Cardiac fibroblast (primary cell): ENCODE data around the gene CHST11.

ENCODE experiments used
- DNase-seq, 2 donors: peaks; one replicate each; pipeline versions ENCODE4 v3.0.0 to v3.0.0-alpha.2; 2010; ENCODE audit warnings: low read depth in 2 of 2
- H3K4me3 ChIP-seq, 2 donors: replicated peaks in 1 of 2; 1 replicate in 1 of 2; 2 replicates in 1 of 2; pipeline ENCODE4 v1.5.1; 2011; ENCODE audit warnings: low read depth in 2 of 2, low read length in 2 of 2, mild to moderate bottlenecking in 2 of 2, moderate library complexity in 1 of 2
- TF ChIP-seq, protein P1 (sequence below): IDR thresholded peaks from one replicate; pipeline ENCODE4 v1.5.1; 2011; ENCODE audit warnings: low read depth, mild to moderate bottlenecking, low read length, inconsistent platforms

The CHST11 gene

DNA sequence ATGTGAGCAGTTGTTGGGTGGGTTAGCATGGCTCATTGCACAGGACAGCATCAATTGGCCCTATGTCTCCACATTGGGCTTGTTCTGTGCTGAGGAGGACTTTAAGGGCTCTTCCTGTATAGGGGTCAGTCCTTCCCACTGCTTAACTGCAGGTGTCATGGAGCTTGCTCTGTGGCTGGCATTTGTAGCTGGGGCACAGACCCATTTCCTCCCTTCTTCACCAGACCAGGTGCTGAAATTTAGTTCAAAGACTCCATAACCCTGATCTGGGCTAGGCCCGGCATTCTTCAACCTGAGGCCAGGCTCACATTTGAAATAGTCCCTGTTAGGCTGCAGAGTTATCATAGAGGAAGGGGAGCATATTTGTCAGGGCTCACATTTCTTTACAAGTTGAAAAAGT, 12.8 kb downstream of the CHST11 start:
- TF ChIP-seq, protein P1, sequence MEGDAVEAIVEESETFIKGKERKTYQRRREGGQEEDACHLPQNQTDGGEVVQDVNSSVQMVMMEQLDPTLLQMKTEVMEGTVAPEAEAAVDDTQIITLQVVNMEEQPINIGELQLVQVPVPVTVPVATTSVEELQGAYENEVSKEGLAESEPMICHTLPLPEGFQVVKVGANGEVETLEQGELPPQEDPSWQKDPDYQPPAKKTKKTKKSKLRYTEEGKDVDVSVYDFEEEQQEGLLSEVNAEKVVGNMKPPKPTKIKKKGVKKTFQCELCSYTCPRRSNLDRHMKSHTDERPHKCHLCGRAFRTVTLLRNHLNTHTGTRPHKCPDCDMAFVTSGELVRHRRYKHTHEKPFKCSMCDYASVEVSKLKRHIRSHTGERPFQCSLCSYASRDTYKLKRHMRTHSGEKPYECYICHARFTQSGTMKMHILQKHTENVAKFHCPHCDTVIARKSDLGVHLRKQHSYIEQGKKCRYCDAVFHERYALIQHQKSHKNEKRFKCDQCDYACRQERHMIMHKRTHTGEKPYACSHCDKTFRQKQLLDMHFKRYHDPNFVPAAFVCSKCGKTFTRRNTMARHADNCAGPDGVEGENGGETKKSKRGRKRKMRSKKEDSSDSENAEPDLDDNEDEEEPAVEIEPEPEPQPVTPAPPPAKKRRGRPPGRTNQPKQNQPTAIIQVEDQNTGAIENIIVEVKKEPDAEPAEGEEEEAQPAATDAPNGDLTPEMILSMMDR = no peak
- H3K4me3 ChIP-seq = no peak overlapping the region
- DNase-seq = no peak

DNA sequence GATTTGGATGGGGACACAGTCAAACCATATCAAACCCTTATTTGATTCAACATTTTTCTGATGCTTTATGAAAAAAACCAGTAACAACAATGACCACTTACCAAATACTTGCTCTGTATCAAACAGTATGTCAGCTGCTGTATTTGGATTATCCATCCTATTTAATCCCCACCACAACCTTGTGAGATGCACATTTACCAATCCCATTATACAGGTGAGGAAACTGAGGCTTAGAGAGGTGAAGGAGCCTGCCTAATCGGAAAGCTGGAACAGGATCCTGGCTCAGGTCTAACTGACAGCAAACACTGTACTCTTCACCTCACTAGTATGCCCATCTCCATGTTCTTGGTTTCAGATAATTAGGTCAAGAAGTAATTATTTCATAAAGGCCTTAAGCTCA, 13.8 kb downstream of the CHST11 start:
- TF ChIP-seq, protein P1 = no peak
- no peak for DNase-seq
- H3K4me3 ChIP-seq = no peak overlapping the region

DNA sequence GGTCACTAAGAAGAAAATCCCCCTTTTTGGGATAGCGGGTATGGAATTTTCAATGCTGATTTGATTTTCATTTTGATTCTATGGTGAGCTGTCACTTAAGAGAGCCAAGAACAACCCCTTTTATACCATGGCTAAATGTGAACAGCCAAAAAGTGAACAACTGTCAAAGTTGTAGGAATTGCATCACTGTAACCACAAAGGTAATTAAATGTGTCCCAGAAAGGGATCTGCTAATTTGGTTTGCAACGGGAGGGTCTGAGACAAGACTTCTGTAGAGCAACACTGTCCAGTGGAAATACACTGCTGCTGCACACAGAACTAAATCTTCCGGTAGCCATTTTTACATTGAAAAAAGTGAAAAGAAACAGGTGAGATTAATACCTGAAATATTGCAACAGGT, 14.6 kb downstream of the CHST11 start:
- no peak for DNase-seq
- H3K4me3 ChIP-seq = no peak overlapping the region
- TF ChIP-seq, protein P1 = no peak

DNA sequence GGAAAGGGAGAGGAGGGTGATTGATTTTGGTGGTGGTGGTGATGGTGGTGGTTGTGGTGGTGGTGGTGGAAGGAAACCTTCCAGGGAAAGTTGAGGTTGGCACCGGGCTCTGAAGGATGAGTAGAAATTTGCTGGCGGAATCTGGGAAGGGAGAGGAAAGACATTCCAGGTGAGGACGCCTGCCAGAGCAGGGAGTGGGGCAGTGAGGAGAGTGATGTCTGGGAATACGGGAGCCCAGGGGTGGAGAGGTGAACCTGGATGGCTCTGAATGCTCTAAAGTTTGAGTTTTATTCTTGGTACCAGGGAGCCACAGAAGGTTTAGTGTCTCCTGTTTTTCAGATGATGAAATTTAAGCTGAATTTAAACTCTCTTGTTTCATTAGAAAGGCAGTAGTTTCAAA, 16.0 kb downstream of the CHST11 start:
- TF ChIP-seq, protein P1 = no peak
- no peak overlapping the region for H3K4me3 ChIP-seq
- no peak for DNase-seq

DNA sequence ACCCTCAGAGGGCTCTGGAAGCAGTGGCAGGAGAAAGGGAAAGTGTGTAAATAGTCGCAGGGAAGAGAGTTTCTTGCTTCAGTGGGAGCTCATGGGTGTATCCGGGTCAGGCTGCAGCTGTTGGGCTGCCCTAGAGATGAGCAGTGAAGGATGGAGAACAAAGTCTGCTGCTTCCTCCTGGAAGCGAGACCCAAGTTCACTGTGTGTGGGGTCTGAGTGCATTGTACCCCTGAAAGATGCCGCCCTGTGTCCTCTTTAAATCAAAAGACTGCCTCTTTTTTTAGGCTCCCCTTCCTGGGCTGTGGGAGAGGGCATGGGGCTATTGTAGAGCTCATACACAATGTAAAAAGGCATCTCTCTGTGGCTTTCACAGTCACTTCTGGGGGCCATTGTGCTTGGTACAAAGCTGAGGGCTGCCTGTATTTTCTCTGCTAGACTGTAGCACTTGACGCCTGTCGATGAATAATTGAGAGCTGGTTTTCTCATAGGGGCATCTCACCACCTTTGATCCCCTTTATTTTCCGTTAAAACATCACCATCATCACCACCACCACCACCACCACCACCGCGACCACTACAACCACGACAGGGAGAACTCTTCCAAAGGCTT, 16.7 kb downstream of the CHST11 start:
- no peak overlapping the region for H3K4me3 ChIP-seq
- TF ChIP-seq, protein P1 = no peak
- DNase-seq = no peak

DNA sequence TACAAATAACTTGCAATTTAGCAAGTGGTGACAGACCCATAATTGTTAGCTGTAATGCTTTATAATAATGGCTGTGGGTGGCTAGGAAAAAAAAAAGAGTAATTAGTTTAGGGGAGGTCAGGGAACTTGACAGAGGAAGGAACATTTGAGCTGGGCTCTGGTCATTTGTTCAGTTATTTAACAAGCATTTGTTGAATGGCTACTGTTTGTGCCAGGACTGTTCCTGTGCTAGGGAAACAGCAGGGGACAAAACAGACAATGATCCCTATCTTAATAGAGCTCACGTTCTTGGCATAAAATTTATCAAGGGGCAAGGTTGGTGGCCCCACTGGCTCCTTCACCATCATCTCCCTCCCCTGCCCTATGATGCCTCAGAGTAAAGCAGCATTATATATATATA, 18.5 kb downstream of the CHST11 start:
- TF ChIP-seq, protein P1 = no peak
- H3K4me3 ChIP-seq = no peak overlapping the region
- DNase-seq = no peak
